GM12878 (cell line): ENCODE measurements around the gene NFATC2.

Experiments used
- BMI1 ChIP-seq: fragments of 450-650 bp; IDR thresholded peaks from 2 replicates; pipeline ENCODE4 v1.6.1; 2016; ENCODE audit warnings: mild to moderate bottlenecking, moderate library complexity, borderline replicate concordance
- CTCF ChIP-seq, 3 experiments: IDR thresholded peaks in 2 of 3; conservative IDR thresholded peaks in 1 of 3; 2 replicates each; pipeline ENCODE4 v1.5.1; 2011; ENCODE audit warnings: low read depth in 3 of 3, low read length in 3 of 3, mild to moderate bottlenecking in 3 of 3, control low read depth in 2 of 3, moderate library complexity in 2 of 3, inconsistent platforms in 1 of 3, mixed read lengths in 1 of 3; ENCODE audit not compliant: control insufficient read depth in 2 of 3, insufficient read depth in 1 of 3; ENCODE audit errors: extremely low read depth in 1 of 3
- KDM1A ChIP-seq: fragments of 200-600 bp; sonication (generic); IDR thresholded peaks from 2 replicates; pipeline ENCODE4 v1.6.1; 2016; ENCODE audit warnings: borderline replicate concordance
- NRF1 ChIP-seq: conservative IDR thresholded peaks from 2 replicates; pipeline ENCODE4 v1.6.1; 2011; ENCODE audit warnings: mild to moderate bottlenecking, low read depth, low read length, improper control_type of control experiment
- POLR2AphosphoS5 ChIP-seq: IDR thresholded peaks from 2 replicates; pipeline ENCODE4 v1.6.1; 2011; ENCODE audit warnings: mild to moderate bottlenecking, low read length, inconsistent platforms
- RCOR1 ChIP-seq: conservative IDR thresholded peaks from 2 replicates; pipeline ENCODE4 v1.6.1; 2012; ENCODE audit warnings: low read depth, low read length, improper control_type of control experiment
- SUZ12 ChIP-seq: fragments of 200-600 bp; sonication (generic); IDR thresholded peaks from one replicate; pipeline ENCODE4 v1.6.1; 2018; ENCODE audit warnings: antibody characterized with exemption, mild to moderate bottlenecking; ENCODE audit not compliant: unreplicated experiment
- TCF3 ChIP-seq: IDR thresholded peaks from 2 replicates; pipeline ENCODE4 v1.6.1; 2012; ENCODE audit warnings: low read depth, mild to moderate bottlenecking, low read length, borderline replicate concordance; ENCODE audit not compliant: insufficient read depth
- ZZZ3 ChIP-seq: IDR thresholded peaks from 2 replicates; pipeline ENCODE4 v1.6.1; 2011; ENCODE audit warnings: low read depth; ENCODE audit not compliant: control insufficient read depth, insufficient read length
- TF ChIP-seq, protein P1 (sequence below): IDR thresholded peaks from 2 replicates; pipeline ENCODE4 v1.6.1; 2012; ENCODE audit warnings: low read depth, low read length, improper control_type of control experiment

- TF ChIP-seq NRF1 (no peak), POLR2AphosphoS5 (no peak), CTCF (IDR thresholded peaks at IDR 0.05 in 2 of 3, conservative IDR thresholded peaks at IDR 0.05 in 1 of 3; ENCODE audit: control insufficient read depth in 2 of 3, extremely low read depth in 1 of 3, insufficient read depth in 1 of 3, low read depth in 3 of 3, low read length in 3 of 3) (no peak), KDM1A (no peak), BMI1 (no peak), TCF3 (no peak), SUZ12 (no peak), RCOR1 (no peak), ZZZ3 (no peak)
- TF ChIP-seq, protein P1, sequence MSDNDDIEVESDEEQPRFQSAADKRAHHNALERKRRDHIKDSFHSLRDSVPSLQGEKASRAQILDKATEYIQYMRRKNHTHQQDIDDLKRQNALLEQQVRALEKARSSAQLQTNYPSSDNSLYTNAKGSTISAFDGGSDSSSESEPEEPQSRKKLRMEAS = no peak
Observed at GRCh38 chr20:51381557-51381956, 161.0 kb downstream of the NFATC2 start.
